NCI-H82 (cell line): ENCODE data around the gene CIAO2B.

ENCODE experiments used
- DNase-seq: peaks from one replicate; lab custom pipeline; 2025; lab: John Stamatoyannopoulos, UW

CIAO2B gene

GRCh38 chr16:66885491-66885890 is 48.7 kb downstream of the CIAO2B start:
- DNase-seq: no peak

GRCh38 chr16:66882702-66883101 is 51.5 kb downstream of the CIAO2B start:
- DNase-seq: no peak
